K562 (cell line): ENCODE data around the gene HBP1. TPM values are rescaled to one million over a fixed set of nuclear protein-coding genes. Genes with fewer than 3 reads are reported as not detected.

Experiments
- CREB3L1 ChIP-seq: fragments of 450-650 bp; IDR thresholded peaks from 2 replicates; pipeline ENCODE4 v1.6.1; 2014; ENCODE audit warnings: low read depth, mild to moderate bottlenecking, moderate library complexity, borderline replicate concordance
- E2F4 ChIP-seq: sonication (generic); formaldehyde crosslinking; IDR thresholded peaks from 2 replicates; pipeline ENCODE4 v1.8.0; 2022; ENCODE audit warnings: mild to moderate bottlenecking, low read depth, missing genetic modification reagents
- ELK3 ChIP-seq: fragments of 450-650 bp; formaldehyde crosslinking; IDR thresholded peaks from 2 replicates; pipeline ENCODE4 v1.4.0; 2020; ENCODE audit warnings: mild to moderate bottlenecking
- HMBOX1 ChIP-seq: sonication (generic); IDR thresholded peaks from 2 replicates; pipeline ENCODE4 v1.6.1; 2016
- MGA ChIP-seq: fragments of 450-650 bp; IDR thresholded peaks from 2 replicates; pipeline ENCODE4 v1.6.1; 2016; ENCODE audit warnings: mild to moderate bottlenecking, moderate library complexity
- NFATC3 ChIP-seq: fragments of 450-650 bp; IDR thresholded peaks from 2 replicates; pipeline ENCODE4 v1.6.1; 2017; ENCODE audit warnings: mild to moderate bottlenecking
- PKNOX1 ChIP-seq: fragments of 450-650 bp; IDR thresholded peaks from 2 replicates; pipeline ENCODE4 v1.6.1; 2016
- ZNF165 ChIP-seq: fragments of 250-450 bp; sonication (Bioruptor Pico); IDR thresholded peaks from 2 replicates; pipeline ENCODE4 v1.4.0; 2020; ENCODE audit warnings: borderline replicate concordance
- ZNF696 ChIP-seq: fragments of 250-450 bp; sonication (Bioruptor Pico); conservative IDR thresholded peaks from 2 replicates; pipeline ENCODE4 v1.4.0; 2020; ENCODE audit warnings: mild to moderate bottlenecking, moderate library complexity
- polyA plus RNA-seq, 8 experiments: library from polyadenylated mRNA; depleted of rRNA in 4 of 8; stranded (reverse) in 5 of 8; unstranded in 3 of 8; fragments of >200 nt; fragmentation: Nextera tagmentation in 2 of 8; fragmentation: Illumina TruSeq in 1 of 8; extraction: Ambion mirVana in 2 of 8; extraction: Trizol in 1 of 8; gene quantifications; 2 replicates each; pipeline versions ENCODE4 v1.2.1 to v1.2.3, GENCODE V29; 2011 to 2014; ENCODE audit warnings: inconsistent platforms in 1 of 8, missing spikeins in 1 of 8
- total RNA-seq, 7 experiments: library from RNA; depleted of rRNA in 6 of 7; stranded (reverse); fragments of >200 nt in 6 of 7; fragmentation: Illumina TruSeq in 2 of 7; extraction: Trizol in 2 of 7; gene quantifications; 2 replicates each; pipeline versions ENCODE4 v1.2.1 to v1.2.3, GENCODE V29; 2011 to 2021; ENCODE audit warnings: low replicate concordance in 1 of 7

HBP1 gene
- total and polyA plus RNA-seq, 9 of the 15 experiments (the other 6 are each of a cell fraction or from before 2014, with no cell fraction given), result 18.7 to 59.9 (median 27.0) TPM

GRCh38 chr7:107201795-107202450, 33.1 kb downstream of the HBP1 start (continued):
- no peak for TF ChIP-seq MGA
- no peak for TF ChIP-seq CREB3L1
- TF ChIP-seq NFATC3, result no peak
- no peak for TF ChIP-seq ZNF696
- peak; percentile 72 for TF ChIP-seq HMBOX1
- no peak for TF ChIP-seq E2F4 (CRISPR knock-in tag)
- TF ChIP-seq PKNOX1, result no peak
- 0 out of 2 replicates have a peak, but pooled peaks have one; percentile 44 for TF ChIP-seq ZNF165 (CRISPR knock-in tag)
- TF ChIP-seq ELK3 (CRISPR knock-in tag), result 0 out of 2 replicates have a peak, but pooled peaks have one; percentile 29
